AG04449 (cell line): Measurements from ENCODE around the gene ABL2.

Experiments
- CTCF ChIA-PET: fragments of 350-600 bp; formaldehyde crosslinking; extraction: SDS; loops from one replicate; lab custom pipeline; 2021; ENCODE audit warnings: antibody characterized with exemption; lab: Yijun Ruan, JAX
- POLR2A ChIA-PET: fragments of 400-600, 350-600 bp; formaldehyde crosslinking; extraction: SDS; loops from one replicate; lab custom pipeline; 2020; ENCODE audit warnings: antibody characterized with exemption, inconsistent platforms; lab: Yijun Ruan, JAX
- DNase-seq: peaks from one replicate; pipeline ENCODE4 v3.0.0-alpha.2; 2010; ENCODE audit warnings: low read depth, low spot score
- H3K4me3 ChIP-seq: 2 replicates; pipeline ENCODE4 v1.5.1; 2011; ENCODE audit warnings: low read depth, mild to moderate bottlenecking, control low read depth, low read length
- CTCF ChIP-seq: IDR thresholded peaks from one replicate; pipeline ENCODE4 v1.5.1; 2011; ENCODE audit warnings: mild to moderate bottlenecking, moderate library complexity, low read length, control low read depth, inconsistent platforms; ENCODE audit not compliant: insufficient read depth; ENCODE audit errors: missing control alignments

ABL2 gene

GRCh38 chr1:179058487-179059483, 170.7 kb downstream of the ABL2 start:
- ChIA-PET CTCF (interaction anchor here (0.7 to 3.0 kb wide), 6 partner anchors 9 to 526 kb away, joined by 3 to 12 read pairs (median 4); no protein-coding TSS in a partner anchor), POLR2A (interaction anchor here (0.8 to 1.2 kb wide), 4 partner anchors 15 to 518 kb away, joined by 3 read pairs; partner anchors contain the start of gene TOR3A)
- no peak for TF ChIP-seq CTCF
- H3K4me3 ChIP-seq, result no peak overlapping the region
- peak; percentile 29 for DNase-seq

GRCh38 chr1:179055937-179056336, 173.5 kb downstream of the ABL2 start:
- ChIA-PET CTCF (no interaction called here), POLR2A (no interaction called here)

GRCh38 chr1:179053486-179053885, 176.0 kb downstream of the ABL2 start:
- no peak for DNase-seq
- no peak for TF ChIP-seq CTCF
- CTCF ChIA-PET, result no interaction called here
- POLR2A ChIA-PET, result no interaction called here
- H3K4me3 ChIP-seq, result no peak overlapping the region

More at GRCh38 chr1:179055937-179056336, 173.5 kb downstream of the ABL2 start:
- H3K4me3 ChIP-seq, result no peak overlapping the region
- TF ChIP-seq CTCF, result no peak
- DNase-seq, result no peak

- ChIA-PET POLR2A (no interaction called here), CTCF (no interaction called here)
- TF ChIP-seq CTCF, result no peak
- DNase-seq, result no peak
- no peak overlapping the region for H3K4me3 ChIP-seq
These were observed 176.7 kb downstream of the ABL2 start for GRCh38 chr1:179052776-179053175.
